PC-3 (cell line): ENCODE measurements around the gene CCDC92.

ENCODE experiments used
- EZH2 ChIP-seq: fragments of 300-600 bp; sonication (generic); IDR thresholded peaks from one replicate; pipeline ENCODE4 v1.6.1; 2017; ENCODE audit warnings: antibody characterized with exemption, mild to moderate bottlenecking, low read length; ENCODE audit not compliant: unreplicated experiment
- EZH2phosphoT487 ChIP-seq: fragments of 300-600 bp; sonication (generic); IDR thresholded peaks from 2 replicates; pipeline ENCODE4 v1.6.1; 2018; ENCODE audit warnings: mild to moderate bottlenecking, antibody characterized with exemption, low read length, borderline replicate concordance
- TF ChIP-seq, protein P1 (sequence below): fragments of 300-600 bp; sonication (generic); conservative IDR thresholded peaks from 2 replicates; pipeline ENCODE4 v1.5.1; 2017; ENCODE audit warnings: antibody characterized with exemption, low read depth, mild to moderate bottlenecking, low read length

DNA sequence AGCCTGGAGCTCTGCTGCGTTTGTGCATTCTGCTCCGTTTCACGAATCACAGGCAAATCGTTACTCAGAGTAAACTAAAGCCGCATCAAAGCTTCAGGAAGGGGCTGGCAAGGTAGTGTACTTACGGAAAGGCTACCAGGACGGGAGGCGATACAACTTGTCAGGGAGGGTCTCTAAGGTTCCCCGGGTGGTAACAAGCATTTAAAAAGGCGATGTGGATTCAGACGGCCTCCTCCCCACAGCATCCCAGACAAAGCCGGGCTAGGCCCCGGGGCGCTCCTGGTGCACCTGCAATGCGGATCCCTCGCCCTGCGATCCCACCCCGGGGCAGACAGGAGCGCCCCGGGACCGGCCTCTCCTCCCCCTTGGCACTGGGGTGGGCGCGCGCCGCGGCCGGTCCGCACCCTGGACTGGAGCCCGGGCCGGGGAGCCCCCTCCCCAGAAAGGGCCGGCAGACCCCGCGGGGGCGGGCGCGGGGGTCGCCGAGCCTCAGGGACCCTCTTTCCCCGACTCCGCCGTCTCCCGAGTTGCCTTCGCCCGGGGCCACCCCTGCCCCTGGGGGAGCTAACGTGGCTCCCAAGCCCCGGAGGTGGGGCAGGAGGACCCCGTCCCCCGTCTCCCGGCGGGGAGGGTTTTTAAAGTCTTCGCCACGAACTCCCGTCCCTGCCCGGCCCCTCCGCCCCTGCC is 718 bp downstream of the CCDC92 start:
- TF ChIP-seq, protein P1, sequence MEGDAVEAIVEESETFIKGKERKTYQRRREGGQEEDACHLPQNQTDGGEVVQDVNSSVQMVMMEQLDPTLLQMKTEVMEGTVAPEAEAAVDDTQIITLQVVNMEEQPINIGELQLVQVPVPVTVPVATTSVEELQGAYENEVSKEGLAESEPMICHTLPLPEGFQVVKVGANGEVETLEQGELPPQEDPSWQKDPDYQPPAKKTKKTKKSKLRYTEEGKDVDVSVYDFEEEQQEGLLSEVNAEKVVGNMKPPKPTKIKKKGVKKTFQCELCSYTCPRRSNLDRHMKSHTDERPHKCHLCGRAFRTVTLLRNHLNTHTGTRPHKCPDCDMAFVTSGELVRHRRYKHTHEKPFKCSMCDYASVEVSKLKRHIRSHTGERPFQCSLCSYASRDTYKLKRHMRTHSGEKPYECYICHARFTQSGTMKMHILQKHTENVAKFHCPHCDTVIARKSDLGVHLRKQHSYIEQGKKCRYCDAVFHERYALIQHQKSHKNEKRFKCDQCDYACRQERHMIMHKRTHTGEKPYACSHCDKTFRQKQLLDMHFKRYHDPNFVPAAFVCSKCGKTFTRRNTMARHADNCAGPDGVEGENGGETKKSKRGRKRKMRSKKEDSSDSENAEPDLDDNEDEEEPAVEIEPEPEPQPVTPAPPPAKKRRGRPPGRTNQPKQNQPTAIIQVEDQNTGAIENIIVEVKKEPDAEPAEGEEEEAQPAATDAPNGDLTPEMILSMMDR: no peak
- TF ChIP-seq EZH2phosphoT487 (no peak), EZH2 (no peak)
